Esophagus muscularis mucosa (tissue), 4 donors: Measurements from ENCODE around the gene IL18RAP.

Experiments
- CTCF ChIP-seq, 3 experiments: fragments of 200-600 bp in 2 of 3; fragments of 450-650 bp in 1 of 3; sonication (generic) in 2 of 3; IDR thresholded peaks; one replicate each; pipeline ENCODE4 v1.5.1; 2017 to 2019; ENCODE audit warnings: antibody characterized with exemption in 3 of 3, mild to moderate bottlenecking in 2 of 3, moderate library complexity in 1 of 3
- EP300 ChIP-seq: sonication (generic); formaldehyde crosslinking; IDR thresholded peaks from one replicate; pipeline ENCODE4 v1.6.1; 2017; ENCODE audit warnings: antibody characterized with exemption
- POLR2AphosphoS5 ChIP-seq, 2 donors: sonication (generic); formaldehyde crosslinking; IDR thresholded peaks; one replicate each; pipeline ENCODE4 v1.6.1; 2017; ENCODE audit warnings: antibody characterized with exemption in 2 of 2

DNA sequence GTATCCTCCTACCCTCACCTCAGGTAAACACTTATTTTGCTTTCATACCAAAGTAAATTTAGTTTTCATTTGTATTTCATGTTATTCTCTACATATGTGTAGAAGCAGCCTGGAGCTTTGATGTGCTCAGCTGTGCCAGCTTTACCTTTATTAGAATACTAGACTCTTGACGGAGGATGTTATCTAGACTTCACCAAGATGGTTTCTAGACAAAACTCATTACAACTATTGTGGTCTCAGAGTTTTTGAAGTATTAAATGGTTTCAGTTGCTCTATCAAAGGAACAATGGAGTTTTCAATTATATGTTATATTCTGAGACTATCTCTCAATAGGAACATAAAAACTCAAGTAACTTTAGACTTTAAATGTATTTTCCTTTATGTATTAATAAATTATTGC lies 5.0 kb upstream of the IL18RAP start:
- TF ChIP-seq CTCF (IDR thresholded peaks at IDR 0.05): no peak
- TF ChIP-seq EP300: no peak
- no peak for TF ChIP-seq POLR2AphosphoS5 (IDR thresholded peaks at IDR 0.05)
